HT1080 (cell line): Measurements from ENCODE around the gene SEC22B. TPM values are rescaled to one million over a fixed set of nuclear protein-coding genes. Genes with fewer than 3 reads are reported as not detected.
A peak's percentile ranks its signal among the peaks of the same experiment; 100 is the strongest.
"Not testable (repeated sequence)": the region's sequence is repeated elsewhere in the genome, so short reads cannot be mapped to it uniquely, and the experiment has no call there.

ENCODE experiments used
- DNase-seq: peaks from one replicate; pipeline ENCODE4 v3.0.0-alpha.2; 2015; ENCODE audit warnings: low read depth
- small RNA-seq: library from RNA; depleted of rRNA; stranded (forward); fragments of <200 nt; gene quantifications from one replicate; pipeline ENCODE3, GENCODE V24; 2014
- total RNA-seq: library from RNA; depleted of rRNA; stranded (reverse); fragments of >200 nt; shearing (Covaris generic); gene quantifications from 2 replicates; pipeline ENCODE4 v1.2.3, GENCODE V29; 2014; rRNA removed

SEC22B gene
- total RNA-seq, 1 experiment from 2014 or later = 17.7 TPM

GRCh38 chr1:120117371-120118177 lies 58.7 kb downstream of the SEC22B start:
- peak; percentile 6 for DNase-seq

GRCh38 chr1:120116094-120116493 lies 60.2 kb downstream of the SEC22B start:
- DNase-seq = peak; percentile 36

- not testable (repeated sequence) for DNase-seq
These were observed 63.2 kb downstream of the SEC22B start for GRCh38 chr1:120113134-120113533.

GRCh38 chr1:120112212-120112611 lies 64.1 kb downstream of the SEC22B start:
- not testable (repeated sequence) for DNase-seq

GRCh38 chr1:120111771-120112170 lies 64.5 kb downstream of the SEC22B start:
- not testable (repeated sequence) for DNase-seq

- not testable (repeated sequence) for DNase-seq
These were observed 65.3 kb downstream of the SEC22B start for GRCh38 chr1:120111008-120111407.

- DNase-seq = not testable (repeated sequence)
These were observed 66.7 kb downstream of the SEC22B start for GRCh38 chr1:120109656-120110055.

- not testable (repeated sequence) for DNase-seq
These were observed 67.1 kb downstream of the SEC22B start for GRCh38 chr1:120109180-120109579.

- not testable (repeated sequence) for DNase-seq
These were observed 71.0 kb downstream of the SEC22B start for GRCh38 chr1:120105288-120105687.

GRCh38 chr1:120103768-120104167 lies 72.6 kb downstream of the SEC22B start:
- DNase-seq = not testable (repeated sequence)

- not testable (repeated sequence) for DNase-seq
These were observed 74.7 kb downstream of the SEC22B start for GRCh38 chr1:120101593-120101992.

Small RNA genes lying within 50 kb of the gene (small RNA-seq; reads per million reads assigned to genes)
- not detected for gene RNU6-465P

Other genes with a start within 250 kb of the SEC22B start
- gene NOTCH2, start 106.9 kb downstream of the SEC22B start, total RNA-seq = 73.6 and 78.5 TPM in 2 replicates
- gene NBPF8, start 238.5 kb upstream of the SEC22B start, total RNA-seq = 8.3 and 9.8 TPM in 2 replicates